Inferior parietal cortex (tissue), 1 donor: Measurements from ENCODE around the gene FOXD3.

Experiments
- DNase-seq: peaks from one replicate; pipeline ENCODE4 v3.0.0-alpha.2; 2016; ENCODE audit errors: extremely low spot score

Gene FOXD3

DNA sequence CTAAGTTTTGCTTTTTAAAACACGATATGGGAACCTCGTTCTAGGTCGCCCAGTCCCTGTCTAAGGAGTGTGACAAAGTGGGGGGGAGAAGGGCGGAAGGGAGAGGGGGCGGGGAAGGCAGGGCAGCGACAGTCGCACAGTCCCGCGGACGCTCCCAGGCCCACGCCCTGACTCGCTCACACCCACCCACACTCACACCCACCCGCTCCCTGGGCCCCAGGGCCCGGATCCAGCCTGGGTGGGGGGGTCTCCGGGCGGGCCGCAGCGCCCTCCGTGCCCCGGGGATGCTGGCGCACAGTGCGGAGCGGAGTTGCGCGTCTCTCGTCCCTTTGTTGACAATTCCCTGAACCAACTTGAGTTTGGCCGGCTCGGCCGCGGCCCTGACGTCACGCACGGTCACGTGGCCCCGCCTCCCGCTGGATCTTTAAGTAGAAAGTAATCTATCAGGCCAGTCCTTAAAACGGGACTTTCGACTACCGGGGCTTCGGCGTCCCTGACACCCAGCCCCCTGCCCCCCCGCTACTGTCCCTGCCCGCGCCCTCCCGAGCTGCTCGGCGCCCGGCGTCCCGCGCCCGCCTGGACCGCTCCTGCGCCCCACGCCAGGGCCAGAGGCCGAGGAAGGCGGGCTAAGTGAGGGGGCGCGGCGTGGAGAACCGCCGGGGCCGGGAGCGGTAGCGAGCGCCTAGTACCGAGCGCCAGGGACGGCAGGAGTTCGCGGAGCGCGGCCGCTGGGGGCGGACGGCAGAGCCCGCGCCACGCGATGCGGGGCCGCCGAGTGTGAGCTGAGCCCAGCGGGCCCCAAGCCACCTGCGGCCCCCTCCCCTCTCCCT lies at the start of gene FOXD3:
Gene FOXD3, plus strand, starts transcription at position 454 of the 830 bp plus-strand sequence. CDS start 492 bp downstream, outside the sequence.
- DNase-seq: no peak

GRCh38 chr1:63272811-63273210 lies 49.6 kb upstream of the FOXD3 start:
- DNase-seq: no peak

DNA sequence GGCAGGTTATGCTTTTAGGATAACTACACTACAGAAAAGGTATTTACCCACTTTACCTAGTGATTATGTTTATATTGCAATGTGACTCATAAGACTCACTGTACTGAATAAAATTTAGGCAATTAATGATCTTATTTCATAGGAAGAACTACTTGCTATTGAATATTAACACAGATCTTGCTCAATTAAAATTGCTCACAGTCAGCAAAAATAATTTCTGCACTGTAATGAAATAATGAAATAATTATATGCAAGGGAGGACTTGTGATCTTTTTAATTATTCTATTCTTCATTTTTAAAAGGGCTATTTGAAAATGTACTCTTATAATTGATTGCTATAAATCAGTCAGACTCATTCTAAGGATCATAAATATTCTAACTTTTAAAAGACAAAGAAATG lies 48.0 kb upstream of the FOXD3 start:
- no peak for DNase-seq

DNA sequence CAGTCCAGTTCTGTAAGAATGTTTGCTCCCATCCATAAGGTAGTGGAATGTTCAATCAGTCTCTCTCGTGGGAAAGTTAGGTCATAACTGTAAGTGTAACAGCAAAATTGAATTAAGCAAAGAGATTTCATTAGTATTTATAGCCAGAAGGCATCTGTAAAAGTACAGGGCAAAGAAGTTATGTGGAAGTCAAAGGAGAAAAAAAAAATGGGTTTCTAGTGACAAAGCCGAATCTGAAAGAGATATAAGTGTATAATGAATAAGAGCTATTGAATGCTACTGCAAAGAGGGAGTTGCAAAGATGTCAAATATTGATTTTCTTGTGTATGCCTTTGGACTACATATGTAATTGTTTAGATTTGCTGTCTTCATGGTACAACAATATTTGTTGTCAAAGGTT lies 47.4 kb upstream of the FOXD3 start:
- no peak for DNase-seq

DNA sequence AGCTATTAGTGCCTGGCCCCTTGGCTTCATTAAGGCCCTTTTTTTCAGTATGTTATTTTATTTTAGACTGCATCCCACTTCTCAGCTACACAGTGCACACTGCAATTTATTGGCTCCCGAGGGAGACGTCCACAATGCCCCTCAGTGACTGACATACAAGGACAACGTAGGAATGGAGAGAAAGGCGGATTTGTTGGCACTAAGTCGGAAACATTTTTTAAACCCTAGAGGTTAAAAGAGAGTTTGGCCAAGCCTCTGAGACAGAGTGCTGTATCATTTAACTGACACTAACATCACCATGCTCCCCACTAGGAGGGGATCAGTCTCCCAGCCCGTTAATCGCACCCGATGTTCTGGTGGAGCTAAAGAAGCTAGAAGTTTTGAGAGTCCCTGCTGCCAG lies 45.7 kb upstream of the FOXD3 start:
- DNase-seq: no peak

DNA sequence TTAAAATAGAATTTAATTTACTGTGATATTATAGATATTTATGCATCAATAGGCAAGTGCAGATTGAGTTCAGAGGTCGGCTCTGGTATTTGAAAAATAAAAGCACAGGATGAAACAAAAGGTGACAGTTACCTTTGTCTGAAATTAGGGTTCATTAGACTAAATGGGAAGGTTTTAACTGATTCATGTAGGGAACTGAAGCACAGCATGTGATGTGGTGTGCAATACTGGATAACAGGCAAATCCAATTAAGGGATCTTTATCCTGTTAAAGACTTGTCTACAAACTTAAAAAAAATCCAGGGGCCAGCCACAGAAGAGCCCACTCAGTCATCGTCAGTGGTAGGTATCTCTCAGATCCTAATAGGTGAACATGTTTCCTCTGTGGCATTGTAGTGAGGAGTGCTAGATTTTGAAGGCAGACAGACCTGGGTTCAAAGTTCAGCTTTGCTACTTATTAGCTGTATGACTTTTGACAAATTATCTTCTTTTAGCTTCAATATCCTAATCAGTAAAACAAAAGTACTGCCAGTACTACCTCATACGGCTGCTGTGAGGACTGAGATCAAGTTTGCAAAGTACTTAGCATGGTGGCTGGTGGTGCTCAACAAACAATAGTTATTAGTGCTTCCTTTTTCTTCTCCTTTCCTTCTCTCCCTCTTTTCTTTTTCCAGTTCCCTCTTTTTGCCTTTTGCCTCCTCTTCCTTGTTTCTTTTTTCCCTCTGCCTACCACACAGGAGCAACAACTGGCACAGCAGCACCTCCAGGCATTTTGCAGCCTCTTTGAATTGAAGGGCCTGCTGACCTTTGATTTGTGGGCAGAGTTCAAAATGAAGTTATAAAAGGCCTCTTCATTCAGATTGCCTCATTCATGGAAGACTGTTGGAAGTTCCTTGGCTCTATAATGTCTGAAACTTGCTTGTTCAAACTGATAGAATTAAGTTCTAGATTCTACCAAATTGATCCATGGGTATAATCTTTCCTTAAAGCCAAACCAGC lies 44.9 kb upstream of the FOXD3 start:
- DNase-seq: no peak

DNA sequence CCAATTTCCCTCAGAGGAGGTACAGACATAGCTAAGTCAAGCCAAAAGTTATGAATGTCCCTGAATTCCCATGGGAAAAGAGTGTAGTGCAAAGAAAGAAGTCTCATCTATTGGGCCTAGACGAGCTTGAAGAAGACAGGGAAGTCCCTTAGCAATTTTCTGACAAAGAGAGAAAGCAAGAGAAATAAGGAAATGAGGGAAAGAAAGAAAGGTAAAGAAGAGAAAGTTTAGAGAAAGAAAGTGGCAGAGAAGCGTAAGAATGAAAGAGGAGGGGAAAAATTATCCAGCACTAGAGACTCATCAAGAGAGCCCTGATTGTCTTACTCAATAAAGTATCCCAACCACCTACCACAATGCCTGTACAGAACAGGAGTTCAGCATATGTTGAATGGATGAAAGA lies 40.6 kb upstream of the FOXD3 start:
- no peak for DNase-seq

- no peak for DNase-seq
Measured at GRCh38 chr1:63289135-63289534, 33.2 kb upstream of the FOXD3 start.

DNA sequence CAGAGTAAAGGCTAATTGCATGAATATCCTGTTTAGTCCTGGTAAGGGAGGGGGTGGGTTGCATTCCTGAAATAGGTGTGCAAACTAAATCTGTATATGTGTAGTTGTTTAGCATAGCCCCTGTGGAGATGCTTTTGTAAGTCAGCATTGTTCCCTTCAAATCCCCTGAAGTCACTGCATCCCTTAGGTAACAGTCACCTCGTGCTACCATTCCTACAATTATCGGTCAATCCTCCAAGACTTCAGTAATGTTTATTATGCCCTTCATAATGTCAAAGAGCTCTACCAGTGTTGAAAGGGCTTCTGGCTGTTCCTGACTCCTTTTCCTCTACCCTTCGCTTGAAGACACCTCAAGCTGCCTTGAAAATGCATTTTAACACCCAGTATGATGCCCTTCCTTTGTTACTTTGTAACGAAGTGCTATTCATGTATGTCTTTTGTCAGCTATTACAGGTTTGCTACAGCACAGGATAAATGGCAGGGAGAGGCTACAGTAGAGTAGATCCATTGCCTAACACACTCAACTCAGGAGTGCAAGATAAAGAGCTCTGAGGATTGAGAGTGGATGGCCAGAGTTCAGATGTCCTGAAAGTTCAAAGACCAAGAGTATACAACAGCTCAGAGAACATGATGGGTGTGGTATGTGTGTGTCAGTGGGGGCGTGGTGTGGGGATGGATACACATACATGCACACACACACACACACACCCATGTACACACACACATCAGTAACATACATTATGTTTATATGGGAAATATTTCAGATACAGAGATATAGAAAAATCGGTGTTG lies 27.4 kb upstream of the FOXD3 start:
- DNase-seq: no peak

DNA sequence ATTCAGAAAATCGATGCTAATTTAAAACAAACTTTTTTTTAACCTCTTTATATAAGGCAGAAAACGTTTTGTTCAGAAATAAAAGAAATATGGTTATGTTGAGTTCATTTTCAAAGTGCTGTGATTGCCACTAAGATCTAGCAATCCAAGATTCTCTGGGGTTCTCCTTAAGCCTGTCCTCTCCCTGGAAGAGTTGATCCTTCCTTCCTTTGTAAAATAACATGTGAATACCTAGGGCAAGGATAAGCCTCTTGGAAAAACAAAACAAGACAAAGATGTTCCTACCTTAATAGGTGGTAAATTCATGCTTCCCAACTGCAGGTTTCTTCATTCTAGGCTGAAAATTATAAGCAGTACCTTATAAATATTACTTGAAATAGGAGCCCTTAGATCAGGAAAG lies 18.0 kb upstream of the FOXD3 start:
- no peak for DNase-seq

DNA sequence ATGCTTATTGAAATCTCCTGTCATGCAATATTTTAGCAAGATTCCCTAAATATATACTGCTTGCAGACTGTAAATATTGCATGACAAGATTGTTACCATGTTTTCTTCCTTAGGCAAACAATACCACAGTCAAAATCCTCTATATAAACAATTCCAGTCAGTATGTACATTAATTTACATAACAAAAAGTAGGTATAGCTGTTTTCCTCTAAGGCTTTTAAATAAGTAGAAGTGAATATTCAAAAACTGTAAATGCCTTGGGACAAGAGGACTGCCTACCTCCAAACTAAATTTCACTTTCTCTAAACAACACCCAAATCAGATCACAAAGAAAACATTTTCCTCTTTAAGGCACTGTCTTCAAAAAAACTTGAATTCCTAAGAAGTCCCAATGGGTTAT lies 17.3 kb upstream of the FOXD3 start:
- no peak for DNase-seq

- no peak for DNase-seq
Measured at GRCh38 chr1:63307196-63307794, 15.1 kb upstream of the FOXD3 start.

GRCh38 chr1:63316598-63316983 lies 5.8 kb upstream of the FOXD3 start:
- no peak for DNase-seq

- DNase-seq: peak; percentile 10
Measured at GRCh38 chr1:63316984-63317816, 5.2 kb upstream of the FOXD3 start.

GRCh38 chr1:63317817-63318152 lies 4.6 kb upstream of the FOXD3 start:
- no peak for DNase-seq

DNA sequence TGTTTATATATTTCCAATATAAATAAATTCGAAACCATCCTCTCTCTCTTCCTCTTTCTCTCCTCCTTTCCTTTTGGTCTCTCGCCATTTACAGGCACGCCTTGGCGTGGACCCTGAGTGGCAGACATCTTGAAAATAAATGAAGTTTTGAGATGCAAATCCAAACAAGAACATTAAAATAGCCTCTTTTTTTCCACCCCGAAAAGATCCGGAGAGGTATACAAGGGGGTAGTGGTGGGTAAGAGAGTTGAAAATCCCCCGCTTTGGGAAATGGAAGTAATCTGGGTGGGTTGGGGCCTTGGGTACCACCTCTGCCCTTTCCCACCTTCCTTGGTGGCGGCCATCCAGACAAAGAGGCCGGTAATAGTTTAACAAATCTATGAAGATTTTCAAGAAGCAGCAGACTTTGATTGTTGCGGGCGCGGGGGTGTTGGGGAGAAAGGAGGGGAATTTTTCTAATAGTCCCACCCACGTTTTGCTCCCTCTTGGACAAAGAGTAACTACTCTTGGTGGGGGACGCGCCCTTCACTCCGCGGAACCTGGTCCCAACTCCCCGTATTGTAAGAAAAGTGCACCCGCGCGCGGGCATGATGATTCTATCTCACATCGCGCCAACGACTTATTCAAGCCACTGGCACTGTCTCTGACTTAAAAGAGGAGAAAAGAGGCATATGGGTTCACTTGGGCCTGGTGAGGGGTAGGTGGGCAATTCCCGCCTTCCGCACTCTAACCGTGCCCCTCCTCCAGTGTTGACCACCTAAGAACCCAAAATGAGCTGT lies 4.0 kb upstream of the FOXD3 start:
- no peak for DNase-seq

- no peak for DNase-seq
Measured at GRCh38 chr1:63319046-63320021, 3.0 kb upstream of the FOXD3 start.

- DNase-seq: no peak
Measured at GRCh38 chr1:63320022-63320721, 2.2 kb upstream of the FOXD3 start.
